ENCODE results near the gene KRT23.
A peak's percentile ranks its signal among the peaks of the same experiment; 100 is the strongest.

Gene KRT23, protein sequence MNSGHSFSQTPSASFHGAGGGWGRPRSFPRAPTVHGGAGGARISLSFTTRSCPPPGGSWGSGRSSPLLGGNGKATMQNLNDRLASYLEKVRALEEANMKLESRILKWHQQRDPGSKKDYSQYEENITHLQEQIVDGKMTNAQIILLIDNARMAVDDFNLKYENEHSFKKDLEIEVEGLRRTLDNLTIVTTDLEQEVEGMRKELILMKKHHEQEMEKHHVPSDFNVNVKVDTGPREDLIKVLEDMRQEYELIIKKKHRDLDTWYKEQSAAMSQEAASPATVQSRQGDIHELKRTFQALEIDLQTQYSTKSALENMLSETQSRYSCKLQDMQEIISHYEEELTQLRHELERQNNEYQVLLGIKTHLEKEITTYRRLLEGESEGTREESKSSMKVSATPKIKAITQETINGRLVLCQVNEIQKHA

GRCh38 chr17:40937384-40937819 lies at the start of gene KRT23:
Gene KRT23 (minus strand): TSS chr17:40937646. CDS start chr17:40936603, 1,043 bp downstream.
- peak; percentile 42 for DNase-seq

- DNase-seq: no peak
Observed at GRCh38 chr17:40986920-40987319, 49.5 kb upstream of the KRT23 start.

DNA sequence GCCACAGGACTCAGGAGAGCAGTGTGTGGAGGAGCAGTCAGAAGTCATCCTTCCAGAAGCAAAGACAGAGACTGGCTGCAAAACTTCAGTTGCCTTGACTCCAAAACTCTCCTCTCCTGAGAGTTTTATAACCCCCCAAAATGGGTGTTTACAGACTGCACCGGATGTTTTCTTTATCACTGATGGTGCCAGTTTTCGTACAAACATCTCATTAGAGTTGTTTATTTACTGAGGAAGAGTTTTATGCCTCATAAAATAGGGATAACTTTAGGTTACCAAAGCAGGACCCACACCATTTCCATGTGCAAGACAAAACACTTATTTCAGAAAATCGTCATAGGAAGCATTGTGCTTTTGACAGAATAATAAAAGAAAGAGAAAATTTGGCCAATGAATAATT lies 46.8 kb upstream of the KRT23 start, which contains the start of gene KRT40:
Gene KRT40, minus strand, starts transcription at position 101 of the 400 bp plus-strand sequence. Its CDS starts 53 bp downstream, at position 48.
- no peak for DNase-seq

DNA sequence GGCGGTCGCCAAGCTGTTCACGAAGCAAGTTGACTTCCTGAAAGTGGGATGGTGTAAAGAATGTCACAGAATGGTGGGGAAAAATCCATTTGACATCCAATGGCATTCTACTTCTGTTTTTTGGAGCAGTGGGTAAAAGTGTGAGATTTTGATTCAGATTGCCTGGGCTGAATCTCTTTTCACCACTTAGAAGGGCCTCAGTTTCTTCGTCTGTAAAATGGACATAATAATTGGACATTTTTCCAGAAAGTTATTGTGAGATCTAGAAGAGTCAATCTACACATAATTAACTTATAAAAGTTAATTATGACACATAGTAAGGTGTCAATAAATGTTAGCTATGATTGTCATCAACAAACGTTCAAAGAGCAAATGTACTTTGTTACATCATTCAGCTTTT lies 43.7 kb upstream of the KRT23 start:
- no peak for DNase-seq

DNA sequence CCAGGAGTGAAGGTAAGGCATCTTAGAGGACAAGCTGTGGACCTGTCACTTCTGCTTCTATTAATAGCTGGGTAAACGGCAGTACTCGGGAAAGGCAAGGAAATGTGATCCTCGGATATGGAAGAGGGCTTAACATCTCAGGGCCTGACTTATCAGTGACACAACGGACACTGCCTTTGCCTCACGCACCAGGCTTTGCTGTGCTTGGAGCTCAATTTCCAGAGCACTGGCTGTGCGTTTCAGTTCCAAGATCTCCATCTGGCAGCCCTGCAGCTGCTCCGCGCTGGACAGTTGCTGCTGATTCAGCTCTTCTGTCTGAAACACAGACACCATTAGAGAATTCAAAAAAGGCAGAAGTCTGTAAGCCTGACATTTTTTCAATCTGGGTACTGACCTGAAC lies 43.1 kb upstream of the KRT23 start:
- DNase-seq: no peak

DNA sequence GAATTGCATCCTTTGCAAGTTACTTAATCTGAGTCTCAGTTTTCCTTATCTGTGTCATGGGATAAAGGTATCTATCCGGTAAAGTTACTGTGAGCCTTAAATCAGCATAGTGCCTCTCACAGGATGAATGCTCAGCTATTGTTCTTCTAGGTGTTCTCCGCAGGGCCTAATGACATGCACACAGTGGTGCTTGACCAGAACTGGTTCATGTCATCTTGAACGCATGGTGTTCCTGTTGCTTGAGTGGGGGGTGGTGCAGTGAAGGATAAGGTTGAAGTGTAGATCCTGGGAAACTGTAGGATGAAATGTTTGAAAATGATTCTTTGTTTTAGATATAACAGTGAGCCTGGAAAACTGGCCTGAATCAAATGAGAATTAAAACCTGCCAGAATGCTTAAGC lies 42.7 kb upstream of the KRT23 start:
- no peak for DNase-seq

- no peak for DNase-seq
Observed at GRCh38 chr17:40978575-40979151, 41.2 kb upstream of the KRT23 start.

DNA sequence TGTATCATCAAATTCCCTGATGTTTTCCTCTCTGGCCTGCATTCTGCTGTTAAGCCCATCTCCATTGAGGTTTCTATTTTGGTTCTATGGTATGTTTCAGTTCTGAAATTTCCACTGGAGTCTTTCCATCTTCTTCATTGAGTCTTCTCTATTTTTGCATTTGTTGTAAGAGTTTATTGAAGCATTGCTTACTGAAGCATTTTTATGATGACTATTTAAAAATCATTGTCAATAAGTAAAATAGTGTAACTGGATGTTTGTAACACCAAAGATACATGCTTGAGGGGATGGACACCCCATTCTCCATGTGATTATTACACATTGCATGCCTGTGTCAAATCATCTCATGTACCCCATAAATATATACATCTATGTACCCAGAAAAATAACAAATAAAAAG lies 38.1 kb upstream of the KRT23 start:
- DNase-seq: no peak

DNA sequence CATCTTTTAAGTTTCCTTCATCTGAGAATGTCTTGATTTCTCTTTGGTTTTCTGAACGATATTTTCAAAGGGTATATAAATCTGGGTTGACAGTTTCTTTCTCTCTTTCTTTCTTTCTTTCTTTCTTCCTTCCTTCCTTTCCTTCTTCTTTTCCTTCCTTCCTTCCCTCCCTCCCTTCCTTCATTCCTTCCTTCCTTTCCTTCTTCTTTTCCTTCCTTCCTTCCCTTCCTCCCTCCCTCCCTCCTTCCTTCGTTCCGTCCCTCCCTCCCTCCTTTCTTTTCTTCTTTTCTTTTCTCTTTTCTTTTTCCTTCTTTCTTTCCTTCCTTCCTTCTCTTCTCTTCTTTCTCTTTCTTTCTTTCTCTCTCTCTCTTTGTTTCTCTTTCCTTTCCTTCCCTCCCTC lies 36.9 kb upstream of the KRT23 start:
- no peak for DNase-seq

GRCh38 chr17:40967582-40967981 lies 30.1 kb upstream of the KRT23 start:
- no peak for DNase-seq

- no peak for DNase-seq
Observed at GRCh38 chr17:40966848-40967247, 29.4 kb upstream of the KRT23 start, which contains the start of gene KRT39. Gene KRT39 (minus strand): TSS chr17:40966948. CDS start chr17:40966856, 92 bp downstream.

GRCh38 chr17:40963838-40964237 lies 26.4 kb upstream of the KRT23 start:
- no peak for DNase-seq

DNA sequence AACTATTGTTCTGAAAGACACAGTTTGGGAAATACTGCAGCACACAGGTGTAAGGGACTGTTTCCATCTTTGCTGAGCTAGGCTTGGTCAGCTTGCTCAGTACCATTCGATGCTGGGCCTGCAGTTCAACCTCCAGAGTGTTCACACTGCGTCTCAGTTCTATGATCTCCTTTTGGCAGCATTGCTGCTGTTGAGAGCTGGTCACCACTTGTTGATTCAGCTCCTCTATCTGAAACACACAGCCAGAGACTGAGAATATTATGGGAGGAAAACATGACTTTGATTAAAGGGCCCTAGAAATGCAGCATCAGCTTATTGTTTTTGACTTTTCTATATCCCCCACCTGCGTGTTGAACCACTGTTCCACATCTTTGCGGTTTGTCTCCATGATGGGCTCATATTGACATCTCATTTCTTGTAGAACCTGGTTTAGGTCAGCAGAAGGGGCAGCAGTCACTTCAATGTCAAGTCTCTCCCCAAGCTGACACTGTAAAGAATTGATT lies 24.7 kb upstream of the KRT23 start:
- DNase-seq: no peak

GRCh38 chr17:40961591-40961990 lies 24.1 kb upstream of the KRT23 start:
- DNase-seq: no peak

- no peak for DNase-seq
Observed at GRCh38 chr17:40960144-40960543, 22.7 kb upstream of the KRT23 start.

- DNase-seq: no peak
Observed at GRCh38 chr17:40958086-40958953, 20.9 kb upstream of the KRT23 start.

- no peak for DNase-seq
Observed at GRCh38 chr17:40956401-40957254, 19.2 kb upstream of the KRT23 start.

DNA sequence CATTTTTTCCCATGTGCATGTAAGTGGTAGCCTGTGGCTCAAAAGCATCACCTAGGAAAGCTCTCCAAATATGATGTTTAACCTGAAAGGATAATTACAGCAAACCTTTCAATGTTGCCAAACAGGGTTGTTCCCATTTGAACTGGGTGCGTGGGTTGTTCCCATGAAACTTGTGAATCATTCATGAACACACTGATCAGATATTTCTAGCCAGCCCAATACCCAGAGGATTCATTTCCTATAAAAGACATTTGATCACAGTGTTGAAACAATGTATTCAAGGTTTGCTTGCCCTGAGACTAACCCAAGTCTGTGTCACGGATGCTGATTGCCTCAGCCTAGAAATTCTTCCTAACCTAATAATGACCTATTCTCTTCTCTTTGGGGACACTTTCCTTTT lies 16.4 kb upstream of the KRT23 start:
- DNase-seq: no peak

DNA sequence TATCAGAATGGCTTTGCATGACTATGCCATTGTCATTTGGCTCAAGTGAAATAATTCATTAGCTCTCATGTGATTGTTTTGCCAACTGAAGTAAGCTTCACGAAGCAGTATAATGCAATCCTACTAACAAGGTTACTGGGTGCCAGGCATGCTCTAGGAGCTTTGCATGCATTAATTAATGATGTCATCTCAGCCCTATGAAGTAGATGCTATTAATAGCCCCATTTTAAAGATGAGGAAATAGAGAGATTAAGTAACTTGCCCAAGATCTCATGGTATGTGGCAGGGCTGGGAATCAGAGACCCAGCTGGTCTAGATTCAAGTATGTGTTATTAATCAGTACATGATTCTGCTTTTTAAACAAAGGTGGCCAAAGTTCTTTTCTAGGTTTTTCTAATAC lies 15.2 kb upstream of the KRT23 start:
- no peak for DNase-seq

DNA sequence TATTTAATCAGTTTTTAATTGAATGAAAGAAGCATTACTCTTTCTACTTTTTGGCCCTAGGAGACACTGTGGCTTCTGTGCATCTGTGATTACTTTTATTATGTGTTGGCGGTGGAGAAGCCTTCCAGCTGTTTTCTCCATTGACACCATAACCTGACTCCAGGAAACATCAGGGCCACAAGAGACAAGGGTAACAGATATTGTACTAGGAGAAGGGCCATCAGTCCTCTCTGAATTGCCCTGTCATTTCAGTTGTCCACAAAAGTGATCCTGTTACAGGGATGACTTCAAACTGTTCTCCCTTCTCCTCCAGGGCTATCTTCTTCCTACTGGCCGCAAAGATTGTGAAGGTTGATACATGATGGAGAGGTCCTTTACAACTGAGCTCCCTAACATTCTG lies 14.7 kb upstream of the KRT23 start:
- no peak for DNase-seq

GRCh38 chr17:40951011-40951622 lies 13.7 kb upstream of the KRT23 start:
- DNase-seq: no peak

- peak; percentile 74 for DNase-seq
Observed at GRCh38 chr17:40950176-40950575, 12.7 kb upstream of the KRT23 start.

Data from COR-L47 (cell line).